Measurements from ENCODE around the gene WDR87.

The WDR87 gene

DNA sequence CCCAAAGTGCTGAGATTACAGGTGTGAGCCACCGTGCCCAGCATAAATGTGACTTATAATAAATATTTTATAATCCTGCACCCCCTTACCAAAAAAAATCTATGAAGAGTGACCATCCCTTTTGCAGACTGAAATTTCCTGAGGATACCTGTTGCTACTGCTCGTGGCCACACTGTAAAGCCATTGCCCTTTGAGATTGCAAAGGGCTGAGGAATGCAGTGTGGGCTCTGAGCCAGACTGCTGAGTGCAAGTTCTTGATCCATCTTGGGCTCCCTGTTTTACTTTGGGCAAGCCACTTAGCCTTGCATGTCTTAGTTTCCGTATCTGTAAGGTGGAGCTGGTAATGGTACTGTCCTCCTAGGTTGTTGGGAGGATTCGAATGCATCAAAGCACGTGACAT lies 24.0 kb upstream of the WDR87 start:
- no peaks in the 10 kb centered on the region for H3K36me3 ChIP-seq (ENCODE audit: insufficient read depth)
- no peak overlapping the region for H2AFZ ChIP-seq (ENCODE audit: low read depth)
- H3K27ac ChIP-seq, result no peak overlapping the region
- H3K4me1 ChIP-seq (ENCODE audit: low read depth, poor library complexity, severe bottlenecking), result no peaks in the 10 kb centered on the region
- H3K9ac ChIP-seq, result no peak overlapping the region
- no peaks in the 10 kb centered on the region for H3K79me2 ChIP-seq (ENCODE audit: insufficient read depth, low read depth)
- H3K4me2 ChIP-seq, result no peak overlapping the region
- H3K4me3 ChIP-seq (IDR thresholded peaks at IDR 0.05; ENCODE audit: insufficient read depth, low read depth, low read length), result no peak overlapping the region
- H3K27me3 ChIP-seq (ENCODE audit: insufficient read depth, low read depth), result no peaks in the 10 kb centered on the region
- TF ChIP-seq, protein P1, sequence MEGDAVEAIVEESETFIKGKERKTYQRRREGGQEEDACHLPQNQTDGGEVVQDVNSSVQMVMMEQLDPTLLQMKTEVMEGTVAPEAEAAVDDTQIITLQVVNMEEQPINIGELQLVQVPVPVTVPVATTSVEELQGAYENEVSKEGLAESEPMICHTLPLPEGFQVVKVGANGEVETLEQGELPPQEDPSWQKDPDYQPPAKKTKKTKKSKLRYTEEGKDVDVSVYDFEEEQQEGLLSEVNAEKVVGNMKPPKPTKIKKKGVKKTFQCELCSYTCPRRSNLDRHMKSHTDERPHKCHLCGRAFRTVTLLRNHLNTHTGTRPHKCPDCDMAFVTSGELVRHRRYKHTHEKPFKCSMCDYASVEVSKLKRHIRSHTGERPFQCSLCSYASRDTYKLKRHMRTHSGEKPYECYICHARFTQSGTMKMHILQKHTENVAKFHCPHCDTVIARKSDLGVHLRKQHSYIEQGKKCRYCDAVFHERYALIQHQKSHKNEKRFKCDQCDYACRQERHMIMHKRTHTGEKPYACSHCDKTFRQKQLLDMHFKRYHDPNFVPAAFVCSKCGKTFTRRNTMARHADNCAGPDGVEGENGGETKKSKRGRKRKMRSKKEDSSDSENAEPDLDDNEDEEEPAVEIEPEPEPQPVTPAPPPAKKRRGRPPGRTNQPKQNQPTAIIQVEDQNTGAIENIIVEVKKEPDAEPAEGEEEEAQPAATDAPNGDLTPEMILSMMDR (conservative IDR thresholded peaks at IDR 0.05; ENCODE audit: low read depth, low read length), result no peak
- H4K20me1 ChIP-seq (ENCODE audit: insufficient read depth), result no peaks in the 10 kb centered on the region

DNA sequence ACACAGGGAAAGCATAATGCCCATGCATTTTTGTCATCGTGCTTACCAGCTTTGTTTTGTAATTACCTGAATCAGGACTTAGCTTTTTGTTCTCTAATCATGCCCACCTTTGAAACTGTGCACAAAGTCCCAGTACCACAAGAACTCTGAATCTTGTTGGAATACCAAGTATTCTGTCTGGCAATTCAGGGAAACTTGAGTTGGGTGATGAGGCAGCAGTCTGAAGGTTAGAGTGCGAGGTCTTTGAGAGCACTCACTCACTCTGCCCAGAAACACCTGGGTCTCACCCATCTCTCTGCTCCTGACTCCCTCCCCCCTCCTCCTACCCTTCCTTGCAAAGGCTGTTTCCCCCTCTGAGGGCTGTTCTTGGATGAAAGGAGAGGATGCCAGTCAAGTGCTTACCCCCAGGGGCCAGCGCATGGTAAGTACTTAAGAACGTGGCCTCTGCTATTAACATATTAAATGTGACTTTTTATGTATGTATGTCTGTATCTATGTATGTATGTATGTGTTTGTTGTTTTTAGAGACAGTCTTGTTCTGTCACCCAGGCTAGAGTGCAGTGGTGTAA lies 23.0 kb upstream of the WDR87 start:
- H3K27ac ChIP-seq, result no peak overlapping the region
- H3K4me2 ChIP-seq, result no peak overlapping the region
- H3K79me2 ChIP-seq (ENCODE audit: insufficient read depth, low read depth), result no peaks in the 10 kb centered on the region
- no peaks in the 10 kb centered on the region for H3K36me3 ChIP-seq (ENCODE audit: insufficient read depth)
- no peaks in the 10 kb centered on the region for H3K27me3 ChIP-seq (ENCODE audit: insufficient read depth, low read depth)
- TF ChIP-seq, protein P1 (conservative IDR thresholded peaks at IDR 0.05; ENCODE audit: low read depth, low read length), result no peak
- H2AFZ ChIP-seq (ENCODE audit: low read depth), result no peak overlapping the region
- H3K4me3 ChIP-seq (IDR thresholded peaks at IDR 0.05; ENCODE audit: insufficient read depth, low read depth, low read length), result no peak overlapping the region
- H4K20me1 ChIP-seq (ENCODE audit: insufficient read depth), result no peaks in the 10 kb centered on the region
- H3K4me1 ChIP-seq (ENCODE audit: low read depth, poor library complexity, severe bottlenecking), result no peaks in the 10 kb centered on the region
- no peak overlapping the region for H3K9ac ChIP-seq

DNA sequence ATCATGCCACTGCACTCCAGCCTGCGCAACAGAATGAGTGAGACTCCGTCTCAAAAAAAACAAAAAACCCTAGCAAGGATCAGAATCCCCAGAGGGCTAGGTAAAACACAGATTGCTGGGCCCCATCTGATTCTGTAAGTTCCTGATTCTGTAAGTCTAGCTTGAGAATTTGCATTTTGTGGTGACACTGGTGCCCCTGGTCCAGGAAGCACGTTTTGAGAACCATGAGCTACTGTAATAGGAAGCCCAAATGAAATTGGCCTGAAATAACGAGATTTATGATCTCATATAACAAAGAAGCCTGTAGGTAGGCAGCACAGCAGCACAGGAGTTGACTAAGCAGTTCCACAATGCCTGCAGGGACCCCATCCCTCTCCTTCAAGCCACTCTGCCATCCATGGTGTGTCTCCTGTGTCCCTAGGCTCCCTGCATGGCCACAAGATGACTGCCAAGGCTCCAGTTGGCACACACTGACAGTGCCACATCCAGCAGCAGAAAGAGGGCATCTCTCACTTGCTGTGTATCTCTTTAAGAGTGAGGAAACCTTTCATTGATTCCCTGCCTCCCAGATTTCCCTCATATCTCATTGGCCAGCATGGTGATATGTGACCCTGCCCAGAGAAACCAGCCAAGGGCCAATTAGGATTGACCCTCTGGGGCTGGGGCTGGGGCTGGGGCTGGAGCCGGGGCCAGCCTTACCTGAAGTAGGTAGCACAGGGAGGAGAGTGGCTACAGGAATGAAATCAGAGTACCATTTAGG lies 22.3 kb upstream of the WDR87 start:
- TF ChIP-seq, protein P1 (conservative IDR thresholded peaks at IDR 0.05; ENCODE audit: low read depth, low read length), result no peak
- Histone ChIP-seq H3K9ac (no peak overlapping the region), H3K4me3 (IDR thresholded peaks at IDR 0.05; ENCODE audit: insufficient read depth, low read depth, low read length) (no peak overlapping the region), H3K27me3 (ENCODE audit: insufficient read depth, low read depth) (no peaks in the 10 kb centered on the region), H3K4me1 (ENCODE audit: low read depth, poor library complexity, severe bottlenecking) (no peaks in the 10 kb centered on the region), H3K36me3 (ENCODE audit: insufficient read depth) (no peaks in the 10 kb centered on the region), H3K79me2 (ENCODE audit: insufficient read depth, low read depth) (no peaks in the 10 kb centered on the region), H2AFZ (ENCODE audit: low read depth) (no peak overlapping the region), H4K20me1 (ENCODE audit: insufficient read depth) (no peaks in the 10 kb centered on the region), H3K27ac (no peak overlapping the region), H3K4me2 (no peak overlapping the region)

DNA sequence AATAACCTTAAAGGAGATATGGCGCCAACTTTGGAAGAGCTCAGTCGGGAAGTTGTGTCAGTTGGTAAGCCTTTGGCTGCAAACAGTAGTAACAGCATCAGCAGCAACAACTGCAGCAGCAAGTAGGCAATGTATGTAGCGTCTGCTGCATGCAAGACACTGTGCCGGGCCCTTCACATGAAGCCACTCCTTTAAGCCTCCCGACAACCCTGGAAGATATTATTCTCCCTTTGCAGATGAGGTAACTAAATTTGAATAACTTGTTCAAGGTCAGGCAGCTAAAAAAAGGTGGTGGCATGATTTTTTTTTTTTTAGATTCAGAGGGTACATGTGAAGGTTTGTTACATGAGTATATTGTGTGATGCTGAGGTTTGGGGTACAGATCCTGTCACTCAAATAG lies 20.3 kb upstream of the WDR87 start:
- no peaks in the 10 kb centered on the region for H3K79me2 ChIP-seq (ENCODE audit: insufficient read depth, low read depth)
- no peak overlapping the region for H3K9ac ChIP-seq
- H3K4me2 ChIP-seq, result no peak overlapping the region
- no peak overlapping the region for H3K4me3 ChIP-seq (IDR thresholded peaks at IDR 0.05; ENCODE audit: insufficient read depth, low read depth, low read length)
- H3K4me1 ChIP-seq (ENCODE audit: low read depth, poor library complexity, severe bottlenecking), result no peaks in the 10 kb centered on the region
- H3K27me3 ChIP-seq (ENCODE audit: insufficient read depth, low read depth), result no peaks in the 10 kb centered on the region
- TF ChIP-seq, protein P1 (conservative IDR thresholded peaks at IDR 0.05; ENCODE audit: low read depth, low read length), result no peak
- no peak overlapping the region for H3K27ac ChIP-seq
- H4K20me1 ChIP-seq (ENCODE audit: insufficient read depth), result no peaks in the 10 kb centered on the region
- H2AFZ ChIP-seq (ENCODE audit: low read depth), result no peak overlapping the region
- no peaks in the 10 kb centered on the region for H3K36me3 ChIP-seq (ENCODE audit: insufficient read depth)

Data from KMS-11 (cell line).